HCT116 (cell line): ENCODE data around the gene SYNE3.

ENCODE experiments used
- CTCF ChIP-seq, 3 experiments: fragments of 200-600 bp in 1 of 3; sonication (generic) in 1 of 3; IDR thresholded peaks in 2 of 3; conservative IDR thresholded peaks in 1 of 3; 2 replicates each; pipeline ENCODE4 v1.5.1; 2012 to 2017; ENCODE audit warnings: low read depth in 2 of 3, low read length in 2 of 3, antibody characterized with exemption in 1 of 3, borderline replicate concordance in 1 of 3, control low read depth in 1 of 3, mild to moderate bottlenecking in 1 of 3, mixed read lengths in 1 of 3, mixed run types in 1 of 3, moderate library complexity in 1 of 3; ENCODE audit not compliant: insufficient read depth in 1 of 3
- EGR1 ChIP-seq: IDR thresholded peaks from 2 replicates; pipeline ENCODE4 v1.6.1; 2012; ENCODE audit warnings: low read depth
- SIN3A ChIP-seq: IDR thresholded peaks from 2 replicates; pipeline ENCODE4 v1.6.1; 2012; ENCODE audit warnings: low read depth

GRCh38 chr14:95497561-95498011 lies 18.9 kb downstream of the SYNE3 start:
- no peak for TF ChIP-seq EGR1
- no peak for TF ChIP-seq SIN3A
- no peak for TF ChIP-seq CTCF (IDR thresholded peaks at IDR 0.05 in 2 of 3, conservative IDR thresholded peaks at IDR 0.05 in 1 of 3; ENCODE audit: borderline replicate concordance in 1 of 3, insufficient read depth in 1 of 3, low read depth in 2 of 3, low read length in 2 of 3)
